ENCODE measurements around the gene CNTNAP2.

- TF ChIP-seq ZNF274 (IDR thresholded peaks at IDR 0.05; ENCODE audit: borderline replicate concordance, extremely low read depth, low read length) (no peak), EZH2 (IDR thresholded peaks at IDR 0.05; ENCODE audit: low read depth, low read length, severe bottlenecking) (no peak), HDAC6 (IDR thresholded peaks at IDR 0.05; ENCODE audit: low read depth, low read length) (no peak), CHD1 (IDR thresholded peaks at IDR 0.05; ENCODE audit: low read depth, low read length) (no peak), JUND (IDR thresholded peaks at IDR 0.05; ENCODE audit: low read length) (no peak), EGR1 (IDR thresholded peaks at IDR 0.05; ENCODE audit: borderline replicate concordance, low read depth, low read length) (no peak)
- TF ChIP-seq, protein P1, sequence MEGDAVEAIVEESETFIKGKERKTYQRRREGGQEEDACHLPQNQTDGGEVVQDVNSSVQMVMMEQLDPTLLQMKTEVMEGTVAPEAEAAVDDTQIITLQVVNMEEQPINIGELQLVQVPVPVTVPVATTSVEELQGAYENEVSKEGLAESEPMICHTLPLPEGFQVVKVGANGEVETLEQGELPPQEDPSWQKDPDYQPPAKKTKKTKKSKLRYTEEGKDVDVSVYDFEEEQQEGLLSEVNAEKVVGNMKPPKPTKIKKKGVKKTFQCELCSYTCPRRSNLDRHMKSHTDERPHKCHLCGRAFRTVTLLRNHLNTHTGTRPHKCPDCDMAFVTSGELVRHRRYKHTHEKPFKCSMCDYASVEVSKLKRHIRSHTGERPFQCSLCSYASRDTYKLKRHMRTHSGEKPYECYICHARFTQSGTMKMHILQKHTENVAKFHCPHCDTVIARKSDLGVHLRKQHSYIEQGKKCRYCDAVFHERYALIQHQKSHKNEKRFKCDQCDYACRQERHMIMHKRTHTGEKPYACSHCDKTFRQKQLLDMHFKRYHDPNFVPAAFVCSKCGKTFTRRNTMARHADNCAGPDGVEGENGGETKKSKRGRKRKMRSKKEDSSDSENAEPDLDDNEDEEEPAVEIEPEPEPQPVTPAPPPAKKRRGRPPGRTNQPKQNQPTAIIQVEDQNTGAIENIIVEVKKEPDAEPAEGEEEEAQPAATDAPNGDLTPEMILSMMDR (IDR thresholded peaks at IDR 0.05; ENCODE audit: control extremely low read depth in 1 of 3, insufficient read depth in 1 of 3, low read depth in 1 of 3, low read length in 3 of 3), result no peak
Measured at GRCh38 chr7:147053746-147054145, 937.1 kb downstream of the CNTNAP2 start.
